SK-N-SH treated with all-trans-retinoic acid at 6 μM for 48 hours (cell line): ENCODE data around the gene PRDM7.

Experiments
- ARNTL ChIP-seq: fragments of 450-650 bp; formaldehyde crosslinking; IDR thresholded peaks from 2 replicates; pipeline ENCODE4 v1.5.0; 2020; ENCODE audit warnings: low read depth, mild to moderate bottlenecking, moderate library complexity, borderline replicate concordance
- ESRRG ChIP-seq: fragments of 250-450 bp; sonication (Bioruptor Pico); IDR thresholded peaks from 2 replicates; pipeline ENCODE4 v1.6.1; 2021; ENCODE audit warnings: mild to moderate bottlenecking
- PPARA ChIP-seq: fragments of 250-450 bp; sonication (Bioruptor Pico); IDR thresholded peaks from 2 replicates; pipeline ENCODE4 v1.5.0; 2020; ENCODE audit warnings: mild to moderate bottlenecking, borderline replicate concordance
- RARB ChIP-seq: fragments of 250-450 bp; sonication (Bioruptor Pico); IDR thresholded peaks from 2 replicates; pipeline ENCODE4 v1.8.0; 2021; ENCODE audit warnings: mild to moderate bottlenecking, moderate library complexity
- TCF4 ChIP-seq: fragments of 250-450 bp; sonication (Bioruptor Pico); IDR thresholded peaks from 2 replicates; pipeline ENCODE4 v1.8.0; 2021; ENCODE audit warnings: mild to moderate bottlenecking, moderate library complexity, borderline replicate concordance
- ZFP3 ChIP-seq: fragments of 250-450 bp; sonication (Bioruptor Pico); IDR thresholded peaks from 2 replicates; pipeline ENCODE4 v1.5.0; 2020; ENCODE audit warnings: mild to moderate bottlenecking, moderate library complexity
- ZFP30 ChIP-seq: fragments of 450-650 bp; formaldehyde crosslinking; IDR thresholded peaks from 2 replicates; pipeline ENCODE4 v1.5.0; 2022; ENCODE audit warnings: mild to moderate bottlenecking, moderate library complexity
- ZNF565 ChIP-seq: fragments of 450-650 bp; formaldehyde crosslinking; conservative IDR thresholded peaks from 2 replicates; pipeline ENCODE4 v1.5.0; 2020; ENCODE audit warnings: low read depth, mild to moderate bottlenecking, moderate library complexity

- TF ChIP-seq ZFP30 (CRISPR knock-in tag) = no peak
- TF ChIP-seq TCF4 (CRISPR knock-in tag) = no peak
- no peak for TF ChIP-seq ZFP3 (CRISPR knock-in tag)
- TF ChIP-seq RARB (CRISPR knock-in tag) = no peak
- TF ChIP-seq ZNF565 (CRISPR knock-in tag) = no peak
- no peak for TF ChIP-seq ESRRG (CRISPR knock-in tag)
- TF ChIP-seq ARNTL = no peak
- TF ChIP-seq PPARA = no peak
Observed at GRCh38 chr16:90077757-90078578, 837 bp upstream of the PRDM7 start.
